AG04450 (cell line): ENCODE measurements around the gene ADAMTS2. TPM values are rescaled to one million over a fixed set of nuclear protein-coding genes. Genes with fewer than 3 reads are reported as not detected.

ENCODE experiments used
- CTCF ChIA-PET: fragments of 300-600, 350-600 bp; formaldehyde crosslinking; extraction: SDS; loops from one replicate; lab custom pipeline; 2022; ENCODE audit warnings: antibody characterized with exemption, inconsistent platforms; lab: Charles Lee
- POLR2A ChIA-PET: fragments of 350-600 bp; formaldehyde crosslinking; extraction: SDS; loops from one replicate; lab custom pipeline; 2021; ENCODE audit warnings: antibody characterized with exemption, inconsistent platforms; lab: Yijun Ruan, JAX
- DNase-seq: peaks from one replicate; pipeline ENCODE4 v3.0.0-alpha.2; 2011; ENCODE audit warnings: low read depth, low spot score
- H3K27ac ChIP-seq: one replicate; pipeline ENCODE4 v1.5.1; 2012; ENCODE audit warnings: low read depth, low read length, control low read depth
- H3K27me3 ChIP-seq: one replicate; pipeline ENCODE4 v1.6.0; 2012; ENCODE audit warnings: low read length; ENCODE audit not compliant: control insufficient read depth, insufficient read depth
- H3K4me3 ChIP-seq: 2 replicates; pipeline ENCODE4 v1.5.1; 2011; ENCODE audit warnings: mild to moderate bottlenecking, low read depth, low read length, control low read depth
- H3K9me3 ChIP-seq: 2 replicates; pipeline ENCODE4 v1.5.1; 2012; ENCODE audit warnings: low read length; ENCODE audit not compliant: control insufficient read depth, insufficient read depth
- polyA plus RNA-seq: library from polyadenylated mRNA; depleted of rRNA; stranded (reverse); fragments of >200 nt; gene quantifications from 2 replicates; pipeline ENCODE4 v1.2.3, GENCODE V29; 2011
- TF ChIP-seq, protein P1 (sequence below): IDR thresholded peaks from 2 replicates; pipeline ENCODE4 v1.5.1; 2011; ENCODE audit warnings: low read depth, low read length, control low read depth, inconsistent platforms

ADAMTS2 gene
- polyA plus RNA-seq, 1 experiment: 22.6 TPM

DNA sequence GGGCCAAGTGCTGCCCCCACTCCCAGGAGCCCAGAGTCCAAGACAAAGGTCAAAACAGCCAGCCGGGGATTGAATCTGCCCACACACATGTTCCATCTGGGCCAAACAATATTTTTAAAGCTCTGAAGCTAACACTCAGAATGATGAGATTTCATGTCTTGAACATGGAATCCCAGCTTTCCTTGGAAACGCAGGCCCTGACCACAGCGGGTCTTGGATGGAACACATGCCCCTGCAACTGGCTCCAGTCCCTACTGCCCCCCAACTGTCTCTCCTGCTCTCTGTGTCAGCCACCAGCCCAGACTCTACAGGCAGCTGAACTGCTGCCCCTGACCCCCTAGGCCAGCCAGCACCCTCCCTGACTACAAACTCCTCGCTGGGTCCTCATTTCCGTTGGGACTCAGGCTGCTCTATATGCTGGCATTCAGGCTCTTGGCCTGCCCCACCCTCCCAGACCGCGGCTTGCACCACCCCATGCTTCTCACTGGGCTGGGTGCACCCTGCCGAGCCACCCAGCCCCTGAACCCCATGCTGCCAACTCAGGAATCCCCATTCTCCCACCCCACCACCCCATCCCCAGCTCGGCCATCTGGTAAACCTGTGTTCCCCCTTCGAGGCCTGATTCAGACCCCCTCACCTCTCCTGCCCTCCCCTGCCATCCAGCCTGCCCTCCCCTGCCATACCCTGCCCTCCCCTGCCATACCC lies 71.7 kb downstream of the ADAMTS2 start:
- Histone ChIP-seq H3K9me3 (peaks cover 11% of the 10 kb centered on the region; the same call in 1 of the 2 replicates), H3K27ac (peak overlapping the region; percentile 21), H3K27me3 (no peaks in the 10 kb centered on the region), H3K4me3 (no peak overlapping the region)
- ChIA-PET CTCF (interaction anchor here (0.6 to 1.7 kb wide), 5 partner anchors 8 to 118 kb away, joined by 3 to 8 read pairs (median 3); no protein-coding TSS in a partner anchor), POLR2A (interaction anchor here (0.7 to 0.8 kb wide), 2 partner anchors 8 to 33 kb away, joined by 3 to 4 read pairs; no protein-coding TSS in a partner anchor)
- TF ChIP-seq, protein P1, sequence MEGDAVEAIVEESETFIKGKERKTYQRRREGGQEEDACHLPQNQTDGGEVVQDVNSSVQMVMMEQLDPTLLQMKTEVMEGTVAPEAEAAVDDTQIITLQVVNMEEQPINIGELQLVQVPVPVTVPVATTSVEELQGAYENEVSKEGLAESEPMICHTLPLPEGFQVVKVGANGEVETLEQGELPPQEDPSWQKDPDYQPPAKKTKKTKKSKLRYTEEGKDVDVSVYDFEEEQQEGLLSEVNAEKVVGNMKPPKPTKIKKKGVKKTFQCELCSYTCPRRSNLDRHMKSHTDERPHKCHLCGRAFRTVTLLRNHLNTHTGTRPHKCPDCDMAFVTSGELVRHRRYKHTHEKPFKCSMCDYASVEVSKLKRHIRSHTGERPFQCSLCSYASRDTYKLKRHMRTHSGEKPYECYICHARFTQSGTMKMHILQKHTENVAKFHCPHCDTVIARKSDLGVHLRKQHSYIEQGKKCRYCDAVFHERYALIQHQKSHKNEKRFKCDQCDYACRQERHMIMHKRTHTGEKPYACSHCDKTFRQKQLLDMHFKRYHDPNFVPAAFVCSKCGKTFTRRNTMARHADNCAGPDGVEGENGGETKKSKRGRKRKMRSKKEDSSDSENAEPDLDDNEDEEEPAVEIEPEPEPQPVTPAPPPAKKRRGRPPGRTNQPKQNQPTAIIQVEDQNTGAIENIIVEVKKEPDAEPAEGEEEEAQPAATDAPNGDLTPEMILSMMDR: no peak
- no peak for DNase-seq

DNA sequence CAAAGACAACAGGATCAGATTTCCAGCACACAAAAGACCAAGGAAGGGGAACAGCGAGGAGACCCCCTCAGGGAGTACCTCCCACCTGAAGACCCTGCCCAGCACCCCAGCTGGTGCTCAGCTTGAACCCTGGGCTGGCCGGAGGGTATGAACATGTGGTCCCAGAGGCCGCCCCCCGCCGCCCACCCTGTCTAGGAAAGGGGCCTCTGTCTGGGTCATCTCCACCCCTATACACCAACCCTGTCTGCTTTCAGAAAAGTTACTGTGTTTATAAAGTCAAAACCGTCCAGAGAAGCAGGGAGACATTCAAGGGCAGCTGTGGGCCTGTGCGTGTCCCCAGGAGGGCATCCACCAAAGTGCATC lies 72.2 kb downstream of the ADAMTS2 start:
- Histone ChIP-seq H3K27me3 (no peaks in the 10 kb centered on the region), H3K27ac (peak overlapping the region; percentile 21), H3K4me3 (no peak overlapping the region), H3K9me3 (peaks cover 14% of the 10 kb centered on the region; the same call in 1 of the 2 replicates)
- no peak for DNase-seq
- ChIA-PET CTCF (interaction anchor here (1.7 kb wide), 1 partner anchor 106 kb away, joined by 8 read pairs; no protein-coding TSS in a partner anchor), POLR2A (no interaction called here)
- TF ChIP-seq, protein P1: no peak

- Histone ChIP-seq H3K27ac (no peak overlapping the region), H3K27me3 (no peaks in the 10 kb centered on the region), H3K4me3 (no peak overlapping the region), H3K9me3 (peaks cover 14% of the 10 kb centered on the region; the same call in 1 of the 2 replicates)
- DNase-seq: no peak
- CTCF ChIA-PET: no interaction called here
- TF ChIP-seq, protein P1: no peak
- POLR2A ChIA-PET: interaction anchor here (1.2 kb wide), 1 partner anchor 351 kb away, joined by 4 read pairs; the partner anchor contains the start of gene HNRNPH1
These were observed 72.8 kb downstream of the ADAMTS2 start for GRCh38 chr5:179272326-179273072.

DNA sequence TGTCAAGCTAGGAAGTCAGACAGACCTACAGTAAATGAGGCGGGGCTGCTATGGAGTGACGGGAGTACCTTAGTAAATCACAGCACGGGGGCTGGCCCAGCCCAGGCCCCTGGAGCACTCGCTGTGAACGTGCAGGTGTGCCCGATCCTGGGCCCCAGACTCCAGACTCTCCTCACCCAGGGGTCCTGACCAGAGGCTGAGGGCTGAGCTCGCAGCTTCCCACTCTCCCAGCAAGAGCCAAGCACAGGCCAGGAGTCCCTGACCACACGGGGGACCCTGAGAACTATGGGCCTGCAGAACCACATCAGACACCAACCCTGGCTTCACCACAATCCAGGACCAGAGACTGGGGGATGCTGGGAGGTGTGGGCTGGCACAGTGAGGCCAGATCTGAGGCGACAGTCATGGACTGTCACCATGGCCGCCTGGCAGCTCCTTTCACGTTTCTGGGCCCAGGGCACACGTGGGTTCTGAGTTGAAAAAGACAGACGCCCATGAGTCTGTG lies 73.4 kb downstream of the ADAMTS2 start:
- H3K27me3 ChIP-seq: no peaks in the 10 kb centered on the region
- DNase-seq: no peak
- no peak overlapping the region for H3K27ac ChIP-seq
- ChIA-PET POLR2A (interaction anchor here (1.2 kb wide), 1 partner anchor 352 kb away, joined by 4 read pairs; the partner anchor contains the start of gene HNRNPH1), CTCF (no interaction called here)
- peaks cover 14% of the 10 kb centered on the region; the same call in 1 of the 2 replicates for H3K9me3 ChIP-seq
- TF ChIP-seq, protein P1: no peak
- H3K4me3 ChIP-seq: no peak overlapping the region
